ENCODE measurements around the gene MVB12B. TPM values are rescaled to one million over a fixed set of nuclear protein-coding genes. Genes with fewer than 3 reads are reported as not detected.

The MVB12B gene
- total RNA-seq, 1 experiment from 2014 or later: 5.8 TPM

GRCh38 chr9:126338945-126339344 is 12.3 kb downstream of the MVB12B start:
- H3K4me1 ChIP-seq (ENCODE audit: insufficient read depth, low read length): peaks cover 8% of the 10 kb centered on the region

More at GRCh38 chr9:126338945-126339344, 12.3 kb downstream of the MVB12B start:
- Histone ChIP-seq H3K9me3 (ENCODE audit: control insufficient read depth, low read depth, low read length) (no peaks in the 10 kb centered on the region), H3T11ph (ENCODE audit: low read length) (no peak overlapping the region), H3K14ac (ENCODE audit: insufficient read depth, low read length) (no peak overlapping the region), H3K56ac (ENCODE audit: insufficient read length, low read depth, low read length) (no peak overlapping the region), H3K18ac (ENCODE audit: insufficient read length, low read depth, low read length) (no peak overlapping the region), H3K9ac (ENCODE audit: extremely low read depth, insufficient read length, low read length) (no peak overlapping the region), H3K4ac (ENCODE audit: low read depth, low read length) (no peak overlapping the region), H4K91ac (ENCODE audit: insufficient read length, low read depth, low read length) (no peak overlapping the region), H2AFZ (ENCODE audit: low read length) (no peak overlapping the region), H4K8ac (replicated peaks; ENCODE audit: insufficient read length, low read depth, low read length) (no peak overlapping the region), H2BK120ac (ENCODE audit: low read depth, low read length, poor library complexity, severe bottlenecking) (no peak overlapping the region), H2BK5ac (ENCODE audit: insufficient read length, low read length) (no peak overlapping the region), H2BK12ac (ENCODE audit: insufficient read length, low read depth, low read length) (no peak overlapping the region), H2BK15ac (ENCODE audit: low read depth, low read length) (no peak overlapping the region), H4K5ac (ENCODE audit: insufficient read length, low read depth, low read length) (no peak overlapping the region), H3K79me2 (ENCODE audit: insufficient read depth, low read length) (no peaks in the 10 kb centered on the region), H3K23me2 (ENCODE audit: insufficient read length, low read depth, low read length, poor library complexity, severe bottlenecking) (no peaks in the 10 kb centered on the region), H2AK5ac (ENCODE audit: insufficient read length, low read length) (no peak overlapping the region), H3K23ac (ENCODE audit: insufficient read length, low read depth, low read length) (no peak overlapping the region), H4K20me1 (ENCODE audit: control insufficient read depth, insufficient read depth, insufficient read length) (no peaks in the 10 kb centered on the region), H3K79me1 (ENCODE audit: insufficient read depth, low read depth, low read length, poor library complexity, severe bottlenecking) (no peaks in the 10 kb centered on the region), H2BK20ac (ENCODE audit: low read depth, low read length, poor library complexity, severe bottlenecking) (no peak overlapping the region), H3K4me2 (ENCODE audit: insufficient read depth, insufficient read length, low read length) (no peak overlapping the region), H3K27me3 (ENCODE audit: insufficient read depth, low read length) (no peaks in the 10 kb centered on the region), H3K27ac (ENCODE audit: insufficient read length, low read depth, low read length) (no peak overlapping the region)
- H3K4me1 Mint-ChIP-seq: peaks cover 38 to 43% of the 10 kb centered on the region in 2 experiments
- DNase-seq: no peak
- no peaks in the 10 kb centered on the region; the same call in 1 of the 2 replicates for H3K27me3 Mint-ChIP-seq (ENCODE audit: low read depth)
- WGBS (ENCODE audit: extremely low coverage, insufficient read length, low lambda C conversion rate): no CpG with 5 or more reads among the region's 3 CpGs
- TF ChIP-seq, protein P1, sequence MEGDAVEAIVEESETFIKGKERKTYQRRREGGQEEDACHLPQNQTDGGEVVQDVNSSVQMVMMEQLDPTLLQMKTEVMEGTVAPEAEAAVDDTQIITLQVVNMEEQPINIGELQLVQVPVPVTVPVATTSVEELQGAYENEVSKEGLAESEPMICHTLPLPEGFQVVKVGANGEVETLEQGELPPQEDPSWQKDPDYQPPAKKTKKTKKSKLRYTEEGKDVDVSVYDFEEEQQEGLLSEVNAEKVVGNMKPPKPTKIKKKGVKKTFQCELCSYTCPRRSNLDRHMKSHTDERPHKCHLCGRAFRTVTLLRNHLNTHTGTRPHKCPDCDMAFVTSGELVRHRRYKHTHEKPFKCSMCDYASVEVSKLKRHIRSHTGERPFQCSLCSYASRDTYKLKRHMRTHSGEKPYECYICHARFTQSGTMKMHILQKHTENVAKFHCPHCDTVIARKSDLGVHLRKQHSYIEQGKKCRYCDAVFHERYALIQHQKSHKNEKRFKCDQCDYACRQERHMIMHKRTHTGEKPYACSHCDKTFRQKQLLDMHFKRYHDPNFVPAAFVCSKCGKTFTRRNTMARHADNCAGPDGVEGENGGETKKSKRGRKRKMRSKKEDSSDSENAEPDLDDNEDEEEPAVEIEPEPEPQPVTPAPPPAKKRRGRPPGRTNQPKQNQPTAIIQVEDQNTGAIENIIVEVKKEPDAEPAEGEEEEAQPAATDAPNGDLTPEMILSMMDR (conservative IDR thresholded peaks at IDR 0.05): no peak
- no peaks in the 10 kb centered on the region for H3K9me3 Mint-ChIP-seq
- no peak overlapping the region for H3K27ac Mint-ChIP-seq
- H3K4me3 Mint-ChIP-seq: no peak overlapping the region
- peaks cover 0 to 7% (median 0%) of the 10 kb centered on the region in 3 experiments; a peak in 3 of 7 replicates for H3K36me3 Mint-ChIP-seq (ENCODE audit: insufficient read depth in 1 of 3, low read depth in 3 of 3)
